ENCODE measurements around the gene ZNF680. TPM values are rescaled to one million over a fixed set of nuclear protein-coding genes. Genes with fewer than 3 reads are reported as not detected.
A peak's percentile ranks its signal among the peaks of the same experiment; 100 is the strongest.

The ZNF680 gene
- total and polyA plus RNA-seq, 2 experiments from 2014 or later, result 5.0 to 6.6 TPM

GRCh38 chr7:64504581-64505120 is 58.2 kb downstream of the ZNF680 start:
- H3K4me1 ChIP-seq (ENCODE audit: insufficient read depth), result no peaks in the 10 kb centered on the region
- H3F3A ChIP-seq (ENCODE audit: insufficient read depth), result no peaks in the 10 kb centered on the region
- no peak overlapping the region for H2AFZ ChIP-seq
- no peaks in the 10 kb centered on the region for H3K9me3 ChIP-seq (ENCODE audit: low read depth)
- H3K4me3 ChIP-seq, result no peak overlapping the region
- no peak for DNase-seq
- H3K9ac ChIP-seq, result no peak overlapping the region
- in situ Hi-C loops (cut with MboI), result no loop called here
- H3K4me2 ChIP-seq (ENCODE audit: unreplicated experiment), result no peak overlapping the region
- H3K79me2 ChIP-seq (ENCODE audit: insufficient read depth), result no peaks in the 10 kb centered on the region
- no peaks in the 10 kb centered on the region for H4K20me1 ChIP-seq (ENCODE audit: insufficient read depth)
- H3K36me3 ChIP-seq (ENCODE audit: low read depth), result peaks cover 25% of the 10 kb centered on the region
- no peak for TF ChIP-seq EZH2 (IDR thresholded peaks at IDR 0.05; ENCODE audit: insufficient read depth, poor library complexity, severe bottlenecking)
- 5 to 7% methylated on average over 3 of the region's 3 CpGs for WGBS, 2 experiments (ENCODE audit: low coverage in 1 of 2, low lambda C conversion rate in 2 of 2, missing lambda C conversion rate in 2 of 2)
- H3K9me2 ChIP-seq (ENCODE audit: insufficient read depth), result no peaks in the 10 kb centered on the region
- H3K27ac ChIP-seq, result no peak overlapping the region
- no peaks in the 10 kb centered on the region for H3K27me3 ChIP-seq (replicated peaks; ENCODE audit: insufficient read depth)

- no peak overlapping the region for H3K9ac ChIP-seq
- DNase-seq, result no peak
- H3F3A ChIP-seq (ENCODE audit: insufficient read depth), result no peaks in the 10 kb centered on the region
- H3K9me2 ChIP-seq (ENCODE audit: insufficient read depth), result no peaks in the 10 kb centered on the region
- no peaks in the 10 kb centered on the region for H4K20me1 ChIP-seq (ENCODE audit: insufficient read depth)
- TF ChIP-seq EZH2phosphoT487 (IDR thresholded peaks at IDR 0.05; ENCODE audit: insufficient read depth, low read depth), result no peak
- TF ChIP-seq EZH2 (IDR thresholded peaks at IDR 0.05; ENCODE audit: insufficient read depth, poor library complexity, severe bottlenecking), result no peak
- H3K4me1 ChIP-seq (ENCODE audit: insufficient read depth), result no peaks in the 10 kb centered on the region
- no peaks in the 10 kb centered on the region for H3K27me3 ChIP-seq (replicated peaks; ENCODE audit: insufficient read depth)
- no peak overlapping the region for H2AFZ ChIP-seq
- H3K4me2 ChIP-seq (ENCODE audit: unreplicated experiment), result no peak overlapping the region
- no peak overlapping the region for H3K4me3 ChIP-seq
- 48 to 61% methylated on average over 1 of the region's 1 CpG for WGBS, 2 experiments (ENCODE audit: low coverage in 1 of 2, low lambda C conversion rate in 2 of 2, missing lambda C conversion rate in 2 of 2)
- no peak overlapping the region for H3K27ac ChIP-seq
- no peaks in the 10 kb centered on the region for H3K79me2 ChIP-seq (ENCODE audit: insufficient read depth)
- H3K36me3 ChIP-seq (ENCODE audit: low read depth), result no peaks in the 10 kb centered on the region
- in situ Hi-C loops (cut with MboI), result no loop called here
- no peaks in the 10 kb centered on the region for H3K9me3 ChIP-seq (ENCODE audit: low read depth)
Measured at GRCh38 chr7:64498270-64498669, 64.6 kb downstream of the ZNF680 start.

GRCh38 chr7:64494912-64495461 is 67.9 kb downstream of the ZNF680 start:
- in situ Hi-C loops (cut with MboI), result no loop called here
- Histone ChIP-seq H3K9me2 (ENCODE audit: insufficient read depth) (no peaks in the 10 kb centered on the region), H3K4me1 (ENCODE audit: insufficient read depth) (no peaks in the 10 kb centered on the region), H3F3A (ENCODE audit: insufficient read depth) (no peaks in the 10 kb centered on the region), H3K36me3 (ENCODE audit: low read depth) (no peaks in the 10 kb centered on the region), H3K27ac (0 out of 2 replicates have a peak overlapping the region, but pooled peaks have one; percentile 3), H2AFZ (peak overlapping the region; percentile 78), H3K9me3 (ENCODE audit: low read depth) (no peaks in the 10 kb centered on the region), H3K79me2 (ENCODE audit: insufficient read depth) (no peaks in the 10 kb centered on the region), H3K4me2 (ENCODE audit: unreplicated experiment) (peak overlapping the region; percentile 71), H4K20me1 (ENCODE audit: insufficient read depth) (no peaks in the 10 kb centered on the region), H3K27me3 (replicated peaks; ENCODE audit: insufficient read depth) (no peaks in the 10 kb centered on the region), H3K9ac (peak overlapping the region; percentile 53), H3K4me3 (peak overlapping the region; percentile 63)
- WGBS, 2 experiments (ENCODE audit: low coverage in 1 of 2, low lambda C conversion rate in 2 of 2, missing lambda C conversion rate in 2 of 2), result 3 to 4% methylated on average over 26 of the region's 26 CpGs
- TF ChIP-seq EZH2phosphoT487 (IDR thresholded peaks at IDR 0.05; ENCODE audit: insufficient read depth, low read depth), result no peak
- TF ChIP-seq EZH2 (IDR thresholded peaks at IDR 0.05; ENCODE audit: insufficient read depth, poor library complexity, severe bottlenecking), result no peak
- peak; percentile 56 for DNase-seq

GRCh38 chr7:64485623-64486022 is 77.2 kb downstream of the ZNF680 start:
- Histone ChIP-seq H3K79me2 (ENCODE audit: insufficient read depth) (no peaks in the 10 kb centered on the region), H2AFZ (no peak overlapping the region), H3K27ac (no peak overlapping the region), H3K4me3 (no peak overlapping the region), H4K20me1 (ENCODE audit: insufficient read depth) (no peaks in the 10 kb centered on the region), H3K9ac (no peak overlapping the region), H3K4me2 (ENCODE audit: unreplicated experiment) (no peak overlapping the region), H3K4me1 (ENCODE audit: insufficient read depth) (no peaks in the 10 kb centered on the region), H3K27me3 (replicated peaks; ENCODE audit: insufficient read depth) (no peaks in the 10 kb centered on the region), H3K9me3 (ENCODE audit: low read depth) (no peaks in the 10 kb centered on the region), H3F3A (ENCODE audit: insufficient read depth) (no peaks in the 10 kb centered on the region), H3K9me2 (ENCODE audit: insufficient read depth) (no peaks in the 10 kb centered on the region), H3K36me3 (ENCODE audit: low read depth) (no peaks in the 10 kb centered on the region)
- in situ Hi-C loops (cut with MboI), result no loop called here
- WGBS, 2 experiments (ENCODE audit: low coverage in 1 of 2, low lambda C conversion rate in 2 of 2, missing lambda C conversion rate in 2 of 2), result 44 to 67% methylated on average over 1 of the region's 1 CpG
- no peak for DNase-seq
- TF ChIP-seq EZH2 (IDR thresholded peaks at IDR 0.05; ENCODE audit: insufficient read depth, poor library complexity, severe bottlenecking), result no peak
- no peak for TF ChIP-seq EZH2phosphoT487 (IDR thresholded peaks at IDR 0.05; ENCODE audit: insufficient read depth, low read depth)

Other genes starting within 250 kb of the ZNF680 start
- 3.2 and 4.9 TPM in 2 replicates for gene ZNF736, start 249.1 kb downstream of the ZNF680 start, total RNA-seq (2014; rRNA removed; shearing (Covaris generic))
- gene ZNF736, start 249.1 kb downstream of the ZNF680 start, polyA plus RNA-seq (2016; fragmentation: Nextera tagmentation; extraction: Ambion mirVana), result 3.1 and 3.3 TPM in 2 replicates
- 2.8 and 3.2 TPM in 2 replicates for gene ZNF107, start 103.1 kb upstream of the ZNF680 start, total RNA-seq (2014; rRNA removed; shearing (Covaris generic))
- gene ZNF107, start 103.1 kb upstream of the ZNF680 start, polyA plus RNA-seq (2016; fragmentation: Nextera tagmentation; extraction: Ambion mirVana), result 1.6 and 2.5 TPM in 2 replicates
- gene ZNF138, start 231.4 kb upstream of the ZNF680 start, total RNA-seq (2014; rRNA removed; shearing (Covaris generic)), result 5.6 and 7.6 TPM in 2 replicates
- 3.1 and 3.4 TPM in 2 replicates for gene ZNF138, start 231.4 kb upstream of the ZNF680 start, polyA plus RNA-seq (2016; fragmentation: Nextera tagmentation; extraction: Ambion mirVana)

All from GM23248 (cell line).